Brain microvascular endothelial cell (primary cell): ENCODE measurements around the gene DLGAP1.
A peak's percentile ranks its signal among the peaks of the same experiment; 100 is the strongest.

Source experiments
- DNase-seq: peaks from one replicate; pipeline ENCODE4 v3.0.0-alpha.2; 2020
- H3K27ac ChIP-seq: fragments of 250-450 bp; sonication (Bioruptor Pico); 2 replicates; pipeline ENCODE4 v1.5.1; 2020; ENCODE audit warnings: mild to moderate bottlenecking, moderate library complexity
- H3K27me3 ChIP-seq: fragments of 250-450 bp; sonication (Bioruptor Pico); replicated peaks from 2 replicates; pipeline ENCODE4 v1.5.1; 2020; ENCODE audit warnings: mild to moderate bottlenecking
- H3K36me3 ChIP-seq: fragments of 250-450 bp; sonication (Bioruptor Pico); replicated peaks from 2 replicates; pipeline ENCODE4 v1.5.1; 2020; ENCODE audit warnings: mild to moderate bottlenecking
- H3K4me3 ChIP-seq: 2 replicates; pipeline ENCODE4 v1.5.1; 2011; ENCODE audit warnings: low read depth, mild to moderate bottlenecking, control low read depth, low read length, moderate library complexity
- CTCF ChIP-seq: IDR thresholded peaks from 2 replicates; pipeline ENCODE4 v1.5.1; 2011; ENCODE audit warnings: low read depth, mild to moderate bottlenecking, moderate library complexity, low read length, control low read depth, inconsistent platforms; ENCODE audit errors: missing control alignments
- in situ Hi-C: cut with HindIII; loops from 2 replicates; pipeline ENCODE4 v1.10.0; 2017; ENCODE audit warnings: low sequenced_read_pairs, low pct_ligation_motif_present

DLGAP1 gene

GRCh38 chr18:3814816-3815215 is 640.3 kb downstream of the DLGAP1 start:
- no peak overlapping the region for H3K4me3 ChIP-seq
- H3K27ac ChIP-seq: peak overlapping the region; percentile 33
- TF ChIP-seq CTCF: no peak
- DNase-seq: no peak
- in situ Hi-C loops: no loop called here
- no peaks in the 10 kb centered on the region for H3K36me3 ChIP-seq
- H3K27me3 ChIP-seq: no peaks in the 10 kb centered on the region

GRCh38 chr18:3810296-3810695 is 644.8 kb downstream of the DLGAP1 start:
- DNase-seq: no peak
- H3K36me3 ChIP-seq: no peaks in the 10 kb centered on the region
- no peak overlapping the region for H3K4me3 ChIP-seq
- no peaks in the 10 kb centered on the region for H3K27me3 ChIP-seq
- in situ Hi-C loops: no loop called here
- no peak for TF ChIP-seq CTCF
- H3K27ac ChIP-seq: no peak overlapping the region

GRCh38 chr18:3808985-3809780 is 645.9 kb downstream of the DLGAP1 start:
- Histone ChIP-seq H3K27me3 (no peaks in the 10 kb centered on the region), H3K4me3 (no peak overlapping the region), H3K36me3 (no peaks in the 10 kb centered on the region), H3K27ac (no peak overlapping the region)
- in situ Hi-C loops: no loop called here
- DNase-seq: no peak
- no peak for TF ChIP-seq CTCF

GRCh38 chr18:3806656-3807055 is 648.5 kb downstream of the DLGAP1 start:
- in situ Hi-C loops: no loop called here
- Histone ChIP-seq H3K27me3 (no peaks in the 10 kb centered on the region), H3K36me3 (no peaks in the 10 kb centered on the region), H3K27ac (no peak overlapping the region), H3K4me3 (no peak overlapping the region)
- no peak for TF ChIP-seq CTCF
- no peak for DNase-seq

GRCh38 chr18:3804336-3804735 is 650.8 kb downstream of the DLGAP1 start:
- no peak for DNase-seq
- no peak overlapping the region for H3K4me3 ChIP-seq
- no peaks in the 10 kb centered on the region for H3K27me3 ChIP-seq
- in situ Hi-C loops: no loop called here
- H3K27ac ChIP-seq: no peak overlapping the region
- H3K36me3 ChIP-seq: no peaks in the 10 kb centered on the region
- no peak for TF ChIP-seq CTCF

GRCh38 chr18:3803350-3803749 is 651.8 kb downstream of the DLGAP1 start:
- H3K27me3 ChIP-seq: no peaks in the 10 kb centered on the region
- H3K36me3 ChIP-seq: no peaks in the 10 kb centered on the region
- in situ Hi-C loops: no loop called here
- no peak for DNase-seq
- no peak overlapping the region for H3K27ac ChIP-seq
- no peak for TF ChIP-seq CTCF
- no peak overlapping the region for H3K4me3 ChIP-seq
